GM21381 (cell line): ENCODE data around the gene ERCC2.

Source experiments
- ATAC-seq: cut with Tn5 transposase; IDR thresholded peaks from one replicate; pipeline ENCODE4 v1.9.1; 2021; ENCODE audit warnings: mild to moderate bottlenecking, moderate library complexity; ENCODE audit not compliant: unreplicated experiment

Gene ERCC2

GRCh38 chr19:45402298-45403061, 32.1 kb upstream of the ERCC2 start:
- no peak for ATAC-seq

GRCh38 chr19:45401815-45402214, 31.4 kb upstream of the ERCC2 start:
- no peak for ATAC-seq

- ATAC-seq = no peak
Measured at GRCh38 chr19:45400192-45400591, 29.8 kb upstream of the ERCC2 start.

DNA sequence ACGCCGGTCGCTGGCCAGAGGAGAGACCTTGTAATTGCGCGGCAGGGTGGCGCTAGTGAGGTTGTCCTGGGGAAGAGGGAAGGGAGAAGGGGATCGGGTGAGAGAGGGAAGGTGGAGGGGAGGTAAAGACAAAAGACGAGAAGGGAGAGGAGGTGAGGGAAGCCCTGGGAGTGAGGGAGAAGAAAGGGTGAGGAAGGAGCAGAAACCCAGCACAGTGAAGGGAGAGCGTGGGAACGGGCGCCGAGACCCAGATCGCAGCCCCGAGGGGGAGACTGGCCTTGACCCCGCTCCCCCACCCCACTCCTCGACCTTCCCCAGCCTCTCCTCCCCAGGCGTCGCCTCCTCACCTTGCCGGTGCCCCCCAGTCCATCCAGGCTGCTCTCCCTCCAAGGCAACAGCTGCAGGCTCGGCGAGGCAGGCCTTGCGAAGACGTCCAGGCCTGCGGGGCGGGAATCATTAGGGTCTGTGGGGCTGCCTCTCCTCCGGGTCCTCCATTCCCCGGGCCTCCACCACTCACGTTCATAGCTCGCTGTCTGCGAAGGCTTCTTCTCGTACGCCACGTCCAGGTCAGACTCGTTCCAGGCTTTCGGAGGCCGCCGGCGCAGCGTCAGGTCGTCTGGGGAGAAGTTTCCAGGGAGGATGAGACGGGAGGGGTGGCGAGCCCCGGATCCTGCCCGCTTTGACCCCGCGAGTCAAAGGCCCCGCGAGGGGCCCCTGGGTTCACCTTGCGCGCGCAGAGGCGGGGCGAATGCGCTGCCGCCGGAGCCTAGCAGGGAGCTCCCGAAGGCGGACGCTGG, 25.6 kb upstream of the ERCC2 start:
- ATAC-seq = no peak

DNA sequence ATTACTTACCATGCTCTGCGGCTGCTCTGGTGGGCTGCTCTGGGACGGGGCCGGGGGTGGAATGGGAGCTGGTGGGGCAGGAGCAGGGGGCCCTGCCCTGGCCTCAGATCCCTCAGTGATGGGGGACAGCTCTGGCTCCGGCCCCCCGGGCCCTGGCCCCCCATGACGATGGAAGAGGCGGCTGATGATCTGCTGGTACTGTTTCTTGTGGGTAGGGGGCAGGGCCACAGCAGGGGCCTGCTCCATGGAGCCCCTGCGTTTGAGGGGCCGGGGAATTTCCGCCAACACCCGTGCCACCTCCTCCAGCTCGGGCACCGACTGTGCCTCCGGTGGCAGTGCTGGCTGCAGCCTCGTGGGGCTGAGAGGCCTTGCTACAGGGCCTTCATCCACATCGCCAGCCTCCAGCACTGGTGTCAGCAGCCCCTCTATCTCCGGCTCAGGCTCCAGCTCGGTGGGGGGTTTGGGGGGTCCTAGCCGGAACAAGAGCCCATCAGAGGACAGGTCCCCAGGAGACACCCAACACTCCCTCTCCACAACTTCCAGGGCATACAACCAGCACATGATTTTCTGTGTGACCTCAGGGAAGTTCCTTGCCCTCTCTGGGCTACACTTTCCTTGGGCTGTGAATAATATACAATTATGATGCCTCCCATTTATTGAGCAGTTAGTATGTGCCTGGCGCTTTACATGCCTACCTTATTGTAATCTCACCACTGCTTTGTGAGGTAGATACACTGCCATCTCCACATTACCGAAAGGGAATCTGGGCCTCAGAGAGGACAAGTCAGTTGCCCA, 21.7 kb upstream of the ERCC2 start:
- no peak for ATAC-seq

DNA sequence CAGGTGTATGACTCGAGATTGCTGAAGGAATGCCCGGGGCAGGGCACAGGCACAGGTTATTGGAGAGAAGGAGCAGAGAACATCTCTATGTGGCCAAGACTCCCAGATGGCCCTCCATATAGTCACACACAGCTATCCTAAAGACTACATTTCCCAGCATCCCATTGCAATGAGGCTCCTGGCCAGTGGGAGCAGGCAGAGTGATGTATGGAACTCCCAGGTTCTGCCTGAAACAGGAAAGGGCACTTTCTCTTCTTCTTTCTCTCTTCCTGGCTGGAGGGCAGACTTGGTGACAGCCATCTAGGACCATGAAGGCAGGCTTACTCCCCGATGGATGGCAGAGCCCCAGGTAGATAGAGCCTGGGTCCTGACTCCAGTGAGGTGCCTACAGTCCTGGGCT, 21.0 kb upstream of the ERCC2 start:
- ATAC-seq = no peak

- ATAC-seq = no peak
Measured at GRCh38 chr19:45385392-45386221, 15.2 kb upstream of the ERCC2 start.

DNA sequence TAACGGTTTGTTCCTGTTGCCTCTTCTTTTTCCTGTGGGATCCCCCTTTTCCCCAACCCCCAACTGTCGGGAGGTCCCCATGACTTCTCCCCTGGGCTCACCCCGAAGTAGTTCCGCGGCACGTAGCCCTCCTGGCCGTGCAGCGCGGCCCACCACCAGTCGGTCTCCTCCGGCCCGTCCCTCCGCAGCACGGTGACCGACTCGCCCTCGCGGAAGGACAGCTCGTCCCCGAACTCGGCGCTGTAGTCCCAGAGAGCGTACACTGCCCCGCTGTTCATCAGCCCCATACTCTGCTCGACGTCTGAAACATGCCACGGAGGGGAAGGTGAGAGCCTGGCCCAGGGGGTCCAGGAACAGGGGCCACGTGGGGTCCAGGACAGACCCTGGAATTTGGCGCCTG, 12.1 kb upstream of the ERCC2 start:
- ATAC-seq = no peak

DNA sequence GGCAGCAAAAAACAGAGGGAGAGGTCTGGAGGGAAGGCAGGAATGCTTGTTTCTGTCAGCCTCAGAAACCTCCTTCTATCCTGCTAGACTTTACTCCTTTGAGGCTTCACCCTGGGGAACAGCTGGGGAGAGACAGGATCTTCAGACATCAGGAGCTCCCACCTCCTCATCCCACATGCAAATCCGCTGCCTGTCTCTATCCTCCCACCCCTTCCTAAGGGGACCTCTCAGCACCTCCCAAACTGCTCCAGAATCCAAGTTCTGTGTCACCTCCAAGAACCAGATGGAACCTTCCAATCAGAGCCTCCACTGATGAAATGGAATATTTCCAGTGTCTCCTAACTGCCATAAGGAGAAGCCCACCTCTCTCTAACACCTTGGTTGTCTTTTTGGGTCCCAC, 9.7 kb upstream of the ERCC2 start:
- ATAC-seq = no peak

DNA sequence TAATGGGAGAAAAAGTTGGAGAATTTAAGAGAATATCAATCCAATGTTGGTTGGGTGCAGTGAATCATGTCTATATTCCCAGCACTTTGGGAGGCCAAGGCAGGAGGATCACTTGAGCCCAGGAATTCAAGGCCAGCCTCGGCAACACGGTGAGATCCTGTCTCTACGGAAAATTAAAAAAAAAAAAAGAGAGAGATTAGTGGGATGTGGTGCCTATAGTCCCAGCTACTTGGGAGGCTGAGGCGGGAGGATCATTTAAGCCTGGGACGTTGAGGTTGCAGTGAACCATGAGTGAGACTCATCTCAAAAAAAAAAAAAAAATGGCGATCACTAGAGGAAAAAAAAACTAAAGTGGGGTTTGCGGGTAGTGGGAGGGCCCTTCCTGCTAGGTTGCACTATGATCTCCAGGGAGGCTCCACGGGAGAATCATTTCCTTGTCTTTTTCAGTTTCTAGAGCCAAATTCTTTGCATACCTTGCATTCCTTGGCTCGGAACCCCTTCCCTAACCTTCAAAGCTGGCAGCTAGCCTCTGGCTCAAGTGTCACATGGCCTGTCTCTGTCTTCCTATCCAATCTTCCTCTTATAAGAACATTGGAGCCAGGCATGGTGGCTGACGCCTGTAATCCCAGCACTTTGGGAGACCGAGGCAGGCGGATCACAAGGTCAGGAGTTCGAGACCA, 5.8 kb upstream of the ERCC2 start:
- no peak for ATAC-seq

- ATAC-seq = no peak
Measured at GRCh38 chr19:45368737-45369340, 1.5 kb downstream of the ERCC2 start.

GRCh38 chr19:45368127-45368526, 2.2 kb downstream of the ERCC2 start:
- no peak for ATAC-seq

- ATAC-seq = no peak
Measured at GRCh38 chr19:45364696-45365095, 5.7 kb downstream of the ERCC2 start.

DNA sequence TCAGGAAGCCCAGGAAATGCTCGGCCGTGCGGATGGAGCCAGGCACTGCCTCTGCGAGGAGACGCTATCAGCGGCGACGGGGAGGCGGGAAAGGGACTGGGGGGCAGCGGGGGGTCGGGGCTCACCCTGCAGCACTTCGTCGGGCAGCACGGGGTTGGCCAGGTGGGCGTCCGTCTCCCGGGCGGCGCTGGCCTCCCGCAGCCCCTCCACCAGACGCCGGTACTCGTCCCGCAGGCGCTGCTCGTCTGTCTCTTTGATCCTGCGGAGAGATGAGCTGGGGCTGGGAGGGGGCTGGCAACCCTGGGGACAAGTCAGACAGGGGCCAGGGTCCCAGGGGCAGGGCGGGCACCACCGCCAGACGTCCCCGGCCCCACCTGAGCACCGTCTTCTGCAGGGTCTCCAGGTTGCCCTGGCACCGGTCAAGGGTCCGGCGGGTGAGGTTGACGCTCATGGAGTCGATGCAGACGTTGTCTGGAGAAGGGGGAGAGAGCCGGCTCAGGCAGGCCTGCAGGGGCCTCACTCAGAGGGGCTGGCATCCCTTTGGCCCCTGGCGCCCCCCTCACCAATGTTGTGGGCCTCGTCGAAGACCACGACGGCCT, 6.4 kb downstream of the ERCC2 start:
- ATAC-seq = no peak

DNA sequence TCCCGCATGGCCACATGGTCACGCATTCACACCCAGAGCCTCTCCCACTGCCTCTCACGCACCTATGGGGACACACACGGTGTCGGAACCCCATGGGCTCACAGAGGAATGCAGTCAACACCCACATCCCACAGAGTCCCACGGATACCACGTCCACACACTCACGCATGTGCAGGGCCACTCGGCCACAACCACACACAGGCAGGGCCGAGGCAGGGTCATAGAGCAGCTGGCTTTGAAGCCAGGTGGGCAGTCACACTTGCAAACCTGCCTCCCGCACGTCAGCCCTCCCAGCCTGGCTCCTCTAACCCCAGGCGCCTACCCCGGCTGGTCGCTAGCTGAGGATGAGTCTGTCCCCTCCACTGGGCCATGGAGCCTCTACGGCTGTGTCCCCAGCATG, 8.1 kb downstream of the ERCC2 start:
- ATAC-seq = no peak

- no peak for ATAC-seq
Measured at GRCh38 chr19:45361608-45362007, 8.8 kb downstream of the ERCC2 start.

DNA sequence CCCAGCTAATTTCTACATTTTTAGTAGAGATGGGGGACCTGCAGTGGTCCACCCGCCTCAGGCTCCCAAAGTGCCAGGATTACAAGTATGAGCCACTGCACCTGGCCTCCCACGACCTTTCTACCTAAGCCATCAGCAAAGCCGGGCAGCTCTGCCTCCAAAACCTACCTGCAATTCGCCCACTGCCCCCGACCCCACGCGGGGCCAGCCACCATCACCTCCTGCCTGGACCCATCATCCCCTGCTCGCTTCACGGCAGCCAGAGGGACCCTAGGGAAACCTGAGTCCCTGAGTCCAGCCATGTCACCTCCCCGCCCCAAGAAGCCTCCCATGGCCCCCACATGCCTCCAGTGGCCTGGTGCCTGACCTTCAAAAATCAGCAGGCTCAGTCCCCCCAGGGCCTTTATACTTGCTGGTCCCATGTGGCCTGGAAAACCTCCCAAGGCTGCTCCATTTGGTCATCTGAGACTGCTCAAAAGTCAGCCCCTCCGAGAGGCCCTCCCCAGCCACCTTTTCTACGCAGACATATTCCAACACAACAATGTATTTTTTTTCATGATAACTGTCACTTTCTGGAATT, 12.1 kb downstream of the ERCC2 start:
- no peak for ATAC-seq

- ATAC-seq = no peak
Measured at GRCh38 chr19:45357445-45357783, 13.0 kb downstream of the ERCC2 start.
